HG02763 (cell line): ENCODE data around the gene ALDOC.

ENCODE experiments used
- ATAC-seq: cut with Tn5 transposase; IDR thresholded peaks from one replicate; pipeline ENCODE4 v1.9.1; 2021; ENCODE audit warnings: mild to moderate bottlenecking, moderate library complexity; ENCODE audit not compliant: unreplicated experiment

Gene ALDOC

GRCh38 chr17:28533091-28533807 is 43.4 kb downstream of the ALDOC start:
- ATAC-seq, result no peak

- ATAC-seq, result no peak
These were observed 44.4 kb downstream of the ALDOC start for GRCh38 chr17:28532050-28532960.

DNA sequence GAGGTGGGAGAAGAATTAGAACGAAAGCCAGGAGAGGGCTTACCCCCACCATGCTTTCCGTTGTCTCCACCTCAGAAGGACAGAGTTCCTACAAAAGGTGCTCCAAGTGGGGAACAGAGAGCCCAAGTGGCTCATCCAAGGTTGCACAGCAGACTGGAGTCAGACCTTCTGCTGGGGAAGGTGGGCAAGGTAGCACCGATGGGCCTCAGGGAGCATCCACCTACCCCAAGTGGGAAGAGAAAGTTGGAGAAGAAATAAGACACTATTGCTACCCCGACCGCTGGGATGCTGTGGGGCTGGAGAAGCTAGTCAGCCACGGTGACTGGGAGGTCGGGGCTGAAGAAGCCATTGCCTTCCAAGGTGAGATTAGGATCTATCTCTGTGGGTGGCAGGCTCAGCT is 45.8 kb downstream of the ALDOC start:
- no peak for ATAC-seq

GRCh38 chr17:28530250-28530649 is 46.4 kb downstream of the ALDOC start:
- ATAC-seq, result no peak

DNA sequence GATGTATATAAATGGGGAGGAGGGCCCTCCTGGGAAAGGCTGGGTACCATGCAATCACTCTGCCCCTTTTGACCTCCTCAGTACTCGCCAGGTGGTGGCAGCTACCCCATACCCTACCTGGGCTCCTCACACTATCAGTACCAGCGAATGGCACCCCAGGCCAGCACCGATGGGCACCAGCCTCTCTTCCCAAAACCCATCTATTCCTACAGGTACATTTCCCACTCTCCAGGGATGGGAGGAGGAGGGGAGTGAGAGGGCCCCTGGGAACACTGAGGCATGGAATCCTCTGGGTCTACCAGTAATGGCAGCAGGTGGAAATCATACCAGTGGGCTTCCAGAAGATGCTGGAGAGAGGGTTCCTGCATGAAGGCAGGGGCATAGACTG is 47.7 kb downstream of the ALDOC start:
- no peak for ATAC-seq

- ATAC-seq, result no peak
These were observed 48.2 kb downstream of the ALDOC start for GRCh38 chr17:28528327-28529012.

- no peak for ATAC-seq
These were observed 48.8 kb downstream of the ALDOC start for GRCh38 chr17:28527859-28528258.

DNA sequence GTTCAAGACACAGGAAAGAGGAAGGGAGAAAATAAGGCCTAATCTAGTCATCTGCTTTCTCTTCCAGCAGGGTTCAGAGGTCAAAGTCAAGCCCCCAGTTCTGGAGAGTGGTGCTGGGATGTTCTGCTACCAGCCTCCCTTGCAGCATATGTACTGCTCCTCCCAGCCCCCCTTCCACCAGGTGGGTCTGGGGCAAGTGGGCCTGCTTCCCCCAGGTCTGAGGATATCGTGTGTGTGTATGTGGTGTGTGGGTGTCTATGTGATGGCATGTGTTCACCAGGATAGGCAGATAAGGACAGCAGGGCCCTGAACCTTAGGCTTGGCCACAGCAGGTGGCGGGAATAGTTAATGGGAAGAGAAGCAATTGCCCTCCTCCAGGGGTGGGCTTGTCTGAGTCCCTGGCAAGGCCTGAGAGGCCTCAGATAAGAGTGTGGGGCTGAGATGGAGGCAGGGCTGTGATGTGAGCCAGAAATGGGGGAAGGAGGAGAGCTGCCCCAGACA is 49.5 kb downstream of the ALDOC start:
- no peak for ATAC-seq

DNA sequence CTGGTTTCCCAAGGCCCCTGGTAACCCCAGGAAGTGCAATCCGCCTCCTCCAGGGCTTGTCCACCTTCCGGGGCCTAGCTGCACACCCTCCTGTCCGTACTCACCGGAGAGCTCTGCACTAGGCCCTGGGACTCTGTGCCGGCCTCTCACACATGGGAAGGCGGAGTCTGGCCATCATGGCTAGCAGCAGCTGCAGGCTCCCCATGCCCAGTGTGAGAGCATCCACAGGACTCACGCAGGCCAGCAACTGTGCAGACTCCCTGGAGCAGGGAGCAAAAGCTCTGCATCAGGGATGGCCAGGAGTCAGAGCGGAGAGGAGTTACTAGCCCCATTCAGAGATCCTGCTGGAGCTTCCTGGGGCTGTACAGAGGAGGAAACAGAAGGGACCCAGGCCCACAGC is 50.3 kb downstream of the ALDOC start:
- no peak for ATAC-seq

DNA sequence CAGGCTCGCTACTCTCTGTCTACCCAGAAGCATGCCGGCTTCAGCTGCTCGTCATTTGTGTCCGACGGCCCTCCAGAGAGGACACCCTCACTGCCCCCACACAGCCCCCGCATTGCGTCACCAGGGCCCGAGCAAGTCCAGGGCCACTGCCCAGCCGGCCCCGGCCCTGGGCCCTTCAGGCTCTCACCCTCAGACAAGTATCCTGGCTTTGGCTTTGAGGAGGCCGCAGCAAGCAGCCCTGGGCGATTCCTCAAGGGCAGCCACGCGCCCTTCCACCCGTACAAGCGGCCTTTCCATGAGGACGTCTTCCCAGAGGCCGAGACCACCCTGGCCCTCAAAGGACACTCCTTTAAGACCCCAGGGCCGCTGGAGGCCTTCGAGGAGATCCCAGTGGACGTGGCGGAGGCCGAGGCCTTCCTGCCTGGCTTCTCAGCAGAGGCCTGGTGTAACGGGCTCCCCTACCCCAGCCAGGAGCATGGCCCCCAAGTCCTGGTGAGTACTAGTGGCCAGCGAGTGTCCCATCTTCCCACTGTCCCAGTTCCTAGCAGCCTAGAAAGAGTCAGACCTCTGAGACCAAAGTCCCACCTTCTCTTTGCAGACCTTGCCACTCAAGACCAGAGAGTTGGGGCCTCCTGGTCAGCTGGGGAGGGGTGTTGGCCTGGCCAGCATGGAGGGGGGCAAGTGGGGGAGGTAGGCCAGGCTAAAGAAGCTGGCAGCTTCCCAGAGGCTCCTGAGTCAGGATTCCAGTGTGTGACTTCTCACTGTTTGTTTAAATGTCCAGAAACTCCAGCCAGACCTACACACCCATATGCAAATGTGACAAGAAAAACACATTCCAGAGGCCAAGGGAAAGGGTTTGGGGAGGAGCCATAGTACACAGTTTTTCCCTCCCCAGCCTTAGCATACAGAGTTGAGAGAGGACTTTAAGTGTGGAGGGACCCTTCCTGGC is 51.9 kb downstream of the ALDOC start:
- ATAC-seq, result no peak

DNA sequence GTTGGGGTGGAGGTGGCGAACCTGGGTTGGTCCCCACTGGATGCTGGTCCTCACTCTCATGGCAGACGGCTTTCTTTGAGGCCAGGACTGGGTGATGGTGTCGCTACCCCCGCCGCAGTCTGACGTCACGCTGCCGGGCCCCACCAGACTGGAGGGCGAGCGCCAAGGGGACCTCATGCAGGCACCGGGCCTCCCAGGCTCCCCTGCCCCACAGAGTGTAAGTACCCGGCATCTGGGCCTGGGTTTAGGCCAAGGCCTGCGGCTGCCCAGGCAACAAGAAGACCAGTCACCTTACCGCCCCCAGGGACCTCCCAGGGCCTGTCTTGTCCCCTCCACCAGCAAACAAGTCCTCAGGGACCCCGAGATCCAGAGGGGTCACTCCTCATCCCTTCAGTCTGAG is 52.8 kb downstream of the ALDOC start:
- ATAC-seq, result no peak

- ATAC-seq, result no peak
These were observed 53.5 kb downstream of the ALDOC start for GRCh38 chr17:28523186-28523585.
